ENCODE measurements around the gene HACD2. TPM values are rescaled to one million over a fixed set of nuclear protein-coding genes. Genes with fewer than 3 reads are reported as not detected.

Gene HACD2
- total and polyA plus RNA-seq, 2 donors (not counting 3 experiments of a cell fraction or from before 2014, with no cell fraction given): 17.0 to 20.9 TPM

DNA sequence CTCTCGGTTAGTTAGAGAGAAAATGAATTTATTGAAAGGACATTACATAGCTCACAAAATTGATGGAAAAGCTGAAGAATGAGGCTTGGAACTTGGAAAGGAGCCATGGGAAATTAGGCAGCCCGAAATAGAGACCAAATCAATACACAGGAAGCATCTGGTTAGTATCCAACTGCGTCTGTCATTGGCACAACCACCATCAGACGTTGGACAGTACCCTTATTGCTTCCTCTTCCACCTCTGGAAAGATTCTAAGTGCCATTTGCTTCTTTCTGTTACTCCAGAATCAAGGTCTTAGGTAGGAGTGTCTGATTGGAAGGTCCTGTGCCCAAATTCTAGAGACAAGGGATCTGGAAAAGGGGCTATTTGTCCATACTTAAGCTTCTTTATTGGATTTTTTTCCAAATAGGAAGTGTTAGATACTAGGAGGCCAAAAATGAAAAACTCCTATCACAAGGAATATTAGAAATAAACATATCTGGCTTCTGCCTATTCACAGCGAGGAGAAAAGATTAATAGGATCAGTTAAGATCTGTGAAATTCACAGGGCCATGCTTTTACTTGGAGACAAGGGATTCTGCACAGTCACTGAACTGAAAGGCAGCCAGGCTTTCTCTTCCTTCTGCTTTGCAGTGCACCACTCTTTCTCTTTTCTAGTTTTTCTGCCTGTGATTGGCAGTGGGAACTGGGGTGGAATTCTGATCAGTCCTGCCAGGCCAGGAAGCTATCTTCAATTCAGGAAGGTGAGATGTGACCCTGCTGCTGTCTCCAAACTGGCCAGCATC lies 10.7 kb upstream of the HACD2 start:
- Histone ChIP-seq H3K4me1 (ENCODE audit: control insufficient read depth, extremely low read depth, insufficient read depth, low read length) (peaks cover 16% of the 10 kb centered on the region), H3K27me3 (ENCODE audit: control insufficient read depth in 2 of 2, insufficient read depth in 2 of 2, low read length in 2 of 2) (no peaks in the 10 kb centered on the region), H3K9ac (replicated peaks; ENCODE audit: extremely low read depth, insufficient read depth, low read length) (no peak overlapping the region), H3K79me2 (ENCODE audit: control insufficient read depth, insufficient read depth, low read length) (no peaks in the 10 kb centered on the region), H3K4me2 (ENCODE audit: insufficient read depth, low read length) (no peak overlapping the region), H3K36me3 (ENCODE audit: control insufficient read depth in 2 of 2, extremely low read depth in 1 of 2, insufficient read depth in 2 of 2, low read length in 2 of 2) (no peaks in the 10 kb centered on the region), H4K20me1 (replicated peaks; ENCODE audit: control insufficient read depth, extremely low read depth, insufficient read depth, low read length) (no peaks in the 10 kb centered on the region), H2AFZ (ENCODE audit: low read depth, low read length) (no peak overlapping the region), H3K9me3 (replicated peaks; ENCODE audit: control insufficient read depth, insufficient read depth, low read length) (peaks cover 2% of the 10 kb centered on the region), H3K4me3 (replicated peaks in 1 of 3; ENCODE audit: insufficient read depth in 1 of 3, low read depth in 1 of 3, low read length in 3 of 3) (no peak overlapping the region), H3K27ac (ENCODE audit: insufficient read depth, low read depth, low read length) (no peak overlapping the region), H3K9me1 (replicated peaks; ENCODE audit: control insufficient read depth, extremely low read depth, insufficient read depth, low read length) (no peaks in the 10 kb centered on the region)
- ChIA-PET POLR2A (interaction anchor here (1.3 kb wide), 1 partner anchor 9 kb away, joined by 3 read pairs; no protein-coding TSS in a partner anchor), CTCF (no interaction called here)
- no TSS peak for BruUV-seq (replicated peaks)
- TF ChIP-seq CTCF (IDR thresholded peaks at IDR 0.05; ENCODE audit: extremely low read depth in 1 of 2, insufficient read depth in 1 of 2, low read depth in 1 of 2, low read length in 2 of 2) (no peak), JUN (IDR thresholded peaks at IDR 0.05; ENCODE audit: borderline replicate concordance, insufficient read depth, insufficient read length, low read depth) (no peak), MYC (IDR thresholded peaks at IDR 0.05; ENCODE audit: low read depth, low read length) (no peak), EZH2 (IDR thresholded peaks at IDR 0.05; ENCODE audit: borderline replicate concordance, low read depth, low read length, severe bottlenecking) (no peak), POLR2A (IDR thresholded peaks at IDR 0.05; ENCODE audit: low read depth, low read length) (no peak), FOS (IDR thresholded peaks at IDR 0.05; ENCODE audit: borderline replicate concordance, insufficient read depth, low read length) (no peak), MAX (IDR thresholded peaks at IDR 0.05; ENCODE audit: insufficient read depth, insufficient read length) (no peak), POLR2AphosphoS5 (IDR thresholded peaks at IDR 0.05; ENCODE audit: insufficient read depth, low read depth, low read length) (no peak), GATA2 (IDR thresholded peaks at IDR 0.05; ENCODE audit: insufficient read depth, insufficient read length, low read depth, low read length) (no peak)
- dilution Hi-C loops (cut with MboI; ENCODE audit: extremely low pct_ligation_motif_present, low sequenced_read_pairs): no loop called here
- intact Hi-C loops (cut with micrococcal nuclease): no loop called here
- DNase-seq (ENCODE audit: low read depth, low spot score): peak; percentile 21
- peak; percentile 59 for FAIRE-seq

All from endothelial cell of umbilical vein (primary cell).